Hippocampal formation (tissue), 2 donors: ENCODE measurements around the gene SEMA3C.

Source experiments
- DNase-seq, 2 donors: peaks; one replicate each; lab custom pipeline; 2025; lab: John Stamatoyannopoulos, UW

SEMA3C gene

GRCh38 chr7:80918909-80919721 is at the start of gene SEMA3C:
Gene SEMA3C, minus strand, starts transcription at chr7:80919051. Its CDS starts 2,270 bp downstream, at chr7:80916781.
- DNase-seq, result peak; percentile 88 to 89

GRCh38 chr7:80968606-80969005 is 49.8 kb upstream of the SEMA3C start:
- no peak for DNase-seq

- DNase-seq, result no peak
Observed at GRCh38 chr7:80967917-80968297, 49.1 kb upstream of the SEMA3C start.

GRCh38 chr7:80967071-80967916 is 48.4 kb upstream of the SEMA3C start:
- no peak for DNase-seq

- DNase-seq, result no peak
Observed at GRCh38 chr7:80960244-80960795, 41.5 kb upstream of the SEMA3C start.

GRCh38 chr7:80957226-80957777 is 38.5 kb upstream of the SEMA3C start:
- DNase-seq, result no peak

- DNase-seq, result no peak
Observed at GRCh38 chr7:80954191-80954590, 35.3 kb upstream of the SEMA3C start.

GRCh38 chr7:80950550-80950967 is 31.7 kb upstream of the SEMA3C start:
- DNase-seq, result no peak

- no peak for DNase-seq
Observed at GRCh38 chr7:80949449-80949848, 30.6 kb upstream of the SEMA3C start.

GRCh38 chr7:80946858-80947257 is 28.0 kb upstream of the SEMA3C start:
- no peak for DNase-seq

GRCh38 chr7:80945976-80946375 is 27.1 kb upstream of the SEMA3C start:
- DNase-seq, result no peak

- no peak for DNase-seq
Observed at GRCh38 chr7:80943342-80943741, 24.5 kb upstream of the SEMA3C start.

GRCh38 chr7:80942261-80943041 is 23.6 kb upstream of the SEMA3C start:
- DNase-seq, result no peak

GRCh38 chr7:80941208-80941758 is 22.4 kb upstream of the SEMA3C start:
- no peak for DNase-seq

GRCh38 chr7:80940539-80941207 is 21.8 kb upstream of the SEMA3C start:
- DNase-seq, result no peak

GRCh38 chr7:80937336-80937735 is 18.5 kb upstream of the SEMA3C start:
- no peak for DNase-seq

GRCh38 chr7:80935991-80936780 is 17.3 kb upstream of the SEMA3C start:
- no peak for DNase-seq

GRCh38 chr7:80934321-80934720 is 15.5 kb upstream of the SEMA3C start:
- no peak for DNase-seq

- DNase-seq, result no peak
Observed at GRCh38 chr7:80932536-80932935, 13.7 kb upstream of the SEMA3C start.

GRCh38 chr7:80929619-80930018 is 10.8 kb upstream of the SEMA3C start:
- DNase-seq, result no peak
